GM19043 (cell line): ENCODE results near the gene EHMT2.
"Not testable (repeated sequence)": the region's sequence is repeated elsewhere in the genome, so short reads cannot be mapped to it uniquely, and the experiment has no call there.

Source experiments
- ATAC-seq: cut with Tn5 transposase; IDR thresholded peaks from one replicate; pipeline ENCODE4 v1.9.1; 2021; ENCODE audit warnings: low read depth; ENCODE audit not compliant: unreplicated experiment

The EHMT2 gene

GRCh38 chr6:31897612-31898382 lies at the start of gene EHMT2:
TSS of gene EHMT2 (minus strand) at chr6:31897698. CDS start at chr6:31897677, 21 bp downstream.
- ATAC-seq: no peak

GRCh38 chr6:31947070-31947675 lies 49.7 kb upstream of the EHMT2 start:
- no peak for ATAC-seq

- ATAC-seq: no peak
These were observed 48.9 kb upstream of the EHMT2 start for GRCh38 chr6:31946370-31946885.

GRCh38 chr6:31945507-31946369 lies 48.2 kb upstream of the EHMT2 start, which contains the start of gene CFB:
TSS of gene CFB (plus strand) at chr6:31946095. CDS start at chr6:31946222, 127 bp downstream.
- ATAC-seq: no peak

- ATAC-seq: no peak
These were observed 47.6 kb upstream of the EHMT2 start for GRCh38 chr6:31945154-31945506.

GRCh38 chr6:31943742-31944141 lies 46.2 kb upstream of the EHMT2 start:
- no peak for ATAC-seq

GRCh38 chr6:31940256-31940664 lies 42.8 kb upstream of the EHMT2 start:
- ATAC-seq: no peak

- ATAC-seq: no peak
These were observed 38.3 kb upstream of the EHMT2 start for GRCh38 chr6:31935823-31936222.

- no peak for ATAC-seq
These were observed 37.5 kb upstream of the EHMT2 start for GRCh38 chr6:31935021-31935420.

GRCh38 chr6:31933537-31933936 lies 36.0 kb upstream of the EHMT2 start:
- no peak for ATAC-seq

- ATAC-seq: not testable (repeated sequence)
These were observed 34.6 kb upstream of the EHMT2 start for GRCh38 chr6:31932137-31932536.

- no peak for ATAC-seq
These were observed 33.5 kb upstream of the EHMT2 start for GRCh38 chr6:31930962-31931361.

GRCh38 chr6:31928672-31928939 lies 31.1 kb upstream of the EHMT2 start:
- ATAC-seq: no peak

- ATAC-seq: no peak
These were observed 30.6 kb upstream of the EHMT2 start for GRCh38 chr6:31927863-31928671.

- ATAC-seq: no peak
These were observed 29.9 kb upstream of the EHMT2 start, which contains the start of gene C2 for GRCh38 chr6:31927242-31927862. TSS of gene C2 (plus strand) at chr6:31927717. CDS start at chr6:31927753, 36 bp downstream.

- ATAC-seq: no peak
These were observed 25.4 kb upstream of the EHMT2 start for GRCh38 chr6:31922942-31923341.

GRCh38 chr6:31920811-31921210 lies 23.3 kb upstream of the EHMT2 start:
- ATAC-seq: no peak

GRCh38 chr6:31919624-31920303 lies 22.3 kb upstream of the EHMT2 start:
- no peak for ATAC-seq

- no peak for ATAC-seq
These were observed 20.7 kb upstream of the EHMT2 start for GRCh38 chr6:31918069-31918720.
